HG03378 (cell line): ENCODE measurements around the gene KIRREL2.

Source experiments
- ATAC-seq: cut with Tn5 transposase; IDR thresholded peaks from one replicate; pipeline ENCODE4 v1.9.1; 2021; ENCODE audit warnings: mild to moderate bottlenecking, moderate library complexity; ENCODE audit not compliant: unreplicated experiment

The KIRREL2 gene

GRCh38 chr19:35844482-35845214 is 12.1 kb upstream of the KIRREL2 start:
- ATAC-seq = no peak

- no peak for ATAC-seq
These were observed 11.3 kb upstream of the KIRREL2 start for GRCh38 chr19:35845215-35846037.

- ATAC-seq = no peak
These were observed 10.6 kb upstream of the KIRREL2 start for GRCh38 chr19:35846038-35846668.

- no peak for ATAC-seq
These were observed 8.8 kb upstream of the KIRREL2 start for GRCh38 chr19:35847911-35848310.

- no peak for ATAC-seq
These were observed 8.2 kb upstream of the KIRREL2 start for GRCh38 chr19:35848486-35848885.

- ATAC-seq = no peak
These were observed 7.7 kb upstream of the KIRREL2 start for GRCh38 chr19:35848919-35849505.

- no peak for ATAC-seq
These were observed 5.3 kb upstream of the KIRREL2 start for GRCh38 chr19:35851213-35852028.

- ATAC-seq = no peak
These were observed 4.5 kb upstream of the KIRREL2 start, which contains the start of gene NPHS1 for GRCh38 chr19:35852029-35852780. TSS of gene NPHS1 (minus strand) at chr19:35852504. CDS start at chr19:35851837, 667 bp downstream.

GRCh38 chr19:35853038-35853756 is 3.5 kb upstream of the KIRREL2 start:
- ATAC-seq = no peak

- no peak for ATAC-seq
These were observed 1.6 kb downstream of the KIRREL2 start for GRCh38 chr19:35858311-35858710.

GRCh38 chr19:35859414-35859813 is 2.7 kb downstream of the KIRREL2 start:
- ATAC-seq = no peak

GRCh38 chr19:35860436-35860817 is 3.7 kb downstream of the KIRREL2 start:
- ATAC-seq = no peak

GRCh38 chr19:35860818-35861639 is 4.3 kb downstream of the KIRREL2 start:
- ATAC-seq = no peak

GRCh38 chr19:35861640-35862160 is 5.0 kb downstream of the KIRREL2 start:
- no peak for ATAC-seq

- ATAC-seq = no peak
These were observed 5.8 kb downstream of the KIRREL2 start for GRCh38 chr19:35862528-35862927.

- ATAC-seq = no peak
These were observed 6.3 kb downstream of the KIRREL2 start for GRCh38 chr19:35863018-35863417.

GRCh38 chr19:35868172-35868822 is 11.6 kb downstream of the KIRREL2 start, which contains the start of gene APLP1:
TSS of gene APLP1 (plus strand) at chr19:35868574. CDS start at chr19:35868637, 63 bp downstream.
- no peak for ATAC-seq
